Right ventricle myocardium inferior (tissue), 1 donor: ENCODE results near the gene GEMIN4. TPM values are rescaled to one million over a fixed set of nuclear protein-coding genes. Genes with fewer than 3 reads are reported as not detected.
"Not testable (repeated sequence)": the region's sequence is repeated elsewhere in the genome, so short reads cannot be mapped to it uniquely, and the experiment has no call there.

Source experiments
- ATAC-seq: fragments of 200-7000 bp; cut with Tn5 transposase; one replicate; pipeline ENCODE4 v1.9.1; 2020; ENCODE audit warnings: mild to moderate bottlenecking, moderate library complexity
- DNase-seq: peaks from one replicate; pipeline ENCODE4 v3.0.0; 2021; ENCODE audit errors: missing footprints
- intact Hi-C: fragments of 100-400 bp; cut with DNase I; formaldehyde crosslinking; loops from one replicate; pipeline ENCODE4 v1.11.0; 2022
- long read RNA-seq: library from polyadenylated mRNA; unstranded; transcript quantifications from one replicate; pipeline ENCODE4 v2.0.0, GENCODE V29; 2021
- total RNA-seq: library from RNA; stranded (reverse); fragmentation: NEBNext Ultra II Directional; extraction: Animal tissue kit (Norgen Biotek cat#: 25700); gene quantifications from one replicate; pipeline ENCODE4 v1.2.1, GENCODE V29; 2021
- donor health status: DM: no; HTN: yes; CAD: no; lungs with severe emphysema.

GEMIN4 gene
- 12.6 TPM for total RNA-seq
- long read RNA-seq, full-length matches to known transcripts: 5 of 9 reads
- long read RNA-seq, partial matches to known transcripts: 0 of 9 reads
- long read RNA-seq, other reads (novel, unspliced or antisense): 4 of 9 reads

GRCh38 chr17:752002-752619, at the start of gene GEMIN4:
GEMIN4 (minus strand) TSS chr17:752264; CDS start chr17:752142, 122 bp downstream.
- peak; percentile 94 for ATAC-seq
- intact Hi-C loops: no loop called here
- DNase-seq: peak; percentile 98

- no peak for DNase-seq
- intact Hi-C loops: no loop called here
- no peak for ATAC-seq
These were observed 49.6 kb upstream of the GEMIN4 start for GRCh38 chr17:801660-802059.

GRCh38 chr17:800446-801242, 48.6 kb upstream of the GEMIN4 start:
- ATAC-seq: no peak
- DNase-seq: no peak
- intact Hi-C loops: no loop called here

GRCh38 chr17:799261-799660, 47.2 kb upstream of the GEMIN4 start:
- ATAC-seq (no peak), DNase-seq (no peak)
- intact Hi-C loops: loop anchor here (5.0 to 10.0 kb wide), 2 partner anchors 58 to 256 kb away; no protein-coding TSS in a partner anchor

- intact Hi-C loops: loop anchor here (5.0 to 10.0 kb wide), 2 partner anchors 59 to 257 kb away; no protein-coding TSS in a partner anchor
- ATAC-seq (no peak), DNase-seq (no peak)
These were observed 46.2 kb upstream of the GEMIN4 start for GRCh38 chr17:798246-798645.

GRCh38 chr17:797236-797840, 45.3 kb upstream of the GEMIN4 start:
- DNase-seq: no peak
- intact Hi-C loops: loop anchor here (5.0 to 10.0 kb wide), 2 partner anchors 60 to 257 kb away; no protein-coding TSS in a partner anchor

GRCh38 chr17:796609-797008, 44.5 kb upstream of the GEMIN4 start:
- no peak for ATAC-seq
- DNase-seq: no peak
- intact Hi-C loops: loop anchor here (5.0 to 10.0 kb wide), 2 partner anchors 61 to 258 kb away; no protein-coding TSS in a partner anchor

More at GRCh38 chr17:797236-797840, 45.3 kb upstream of the GEMIN4 start:
- ATAC-seq: no peak

- DNase-seq (no peak), ATAC-seq (no peak)
- intact Hi-C loops: loop anchor here (1.0 to 10.0 kb wide), 4 partner anchors 62 to 259 kb away; no protein-coding TSS in a partner anchor
These were observed 43.7 kb upstream of the GEMIN4 start for GRCh38 chr17:795721-796120.

GRCh38 chr17:795276-795675, 43.2 kb upstream of the GEMIN4 start:
- DNase-seq (no peak), ATAC-seq (peak; percentile 4)
- intact Hi-C loops: loop anchor here (1.0 to 10.0 kb wide), 4 partner anchors 62 to 260 kb away; no protein-coding TSS in a partner anchor

- DNase-seq: peak; percentile 91
- intact Hi-C loops: loop anchor here (1.0 to 10.0 kb wide), 4 partner anchors 62 to 260 kb away; no protein-coding TSS in a partner anchor
- ATAC-seq: peak; percentile 72
These were observed 42.8 kb upstream of the GEMIN4 start for GRCh38 chr17:794876-795275.

- DNase-seq: no peak
These were observed 40.2 kb upstream of the GEMIN4 start for GRCh38 chr17:792277-792676.

GRCh38 chr17:791829-792228, 39.8 kb upstream of the GEMIN4 start:
- no peak for ATAC-seq
- intact Hi-C loops: loop anchor here (10.0 kb wide), 1 partner anchor 263 kb away; no protein-coding TSS in a partner anchor
- DNase-seq: no peak

More at GRCh38 chr17:792277-792676, 40.2 kb upstream of the GEMIN4 start:
- ATAC-seq: no peak
- intact Hi-C loops: loop anchor here (10.0 kb wide), 1 partner anchor 263 kb away; no protein-coding TSS in a partner anchor

GRCh38 chr17:790874-791247, 38.8 kb upstream of the GEMIN4 start:
- not testable (repeated sequence) for DNase-seq
- ATAC-seq: peak; percentile 34
- intact Hi-C loops: loop anchor here (10.0 kb wide), 1 partner anchor 264 kb away; no protein-coding TSS in a partner anchor

GRCh38 chr17:789931-790873, 38.1 kb upstream of the GEMIN4 start:
- intact Hi-C loops: loop anchor here (10.0 kb wide), 1 partner anchor 265 kb away; no protein-coding TSS in a partner anchor
- peak; percentile 51 for ATAC-seq
- DNase-seq: not testable (repeated sequence)

GRCh38 chr17:789160-789840, 37.2 kb upstream of the GEMIN4 start:
- ATAC-seq (no peak), DNase-seq (no peak)
- intact Hi-C loops: no loop called here

- intact Hi-C loops: no loop called here
- DNase-seq (no peak), ATAC-seq (no peak)
These were observed 36.5 kb upstream of the GEMIN4 start for GRCh38 chr17:788551-788950.

- DNase-seq (no peak), ATAC-seq (no peak)
- intact Hi-C loops: no loop called here
These were observed 35.7 kb upstream of the GEMIN4 start for GRCh38 chr17:787641-788221.
